GM12892 (cell line): ENCODE results near the gene SIX2.

ENCODE experiments used
- POLR2A ChIP-seq: IDR thresholded peaks from 2 replicates; pipeline ENCODE4 v1.6.1; 2011; ENCODE audit warnings: low read depth, low read length, control low read depth
- POLR2AphosphoS5 ChIP-seq: IDR thresholded peaks from 2 replicates; pipeline ENCODE4 v1.6.1; 2011; ENCODE audit warnings: low read depth, low read length, control low read depth

DNA sequence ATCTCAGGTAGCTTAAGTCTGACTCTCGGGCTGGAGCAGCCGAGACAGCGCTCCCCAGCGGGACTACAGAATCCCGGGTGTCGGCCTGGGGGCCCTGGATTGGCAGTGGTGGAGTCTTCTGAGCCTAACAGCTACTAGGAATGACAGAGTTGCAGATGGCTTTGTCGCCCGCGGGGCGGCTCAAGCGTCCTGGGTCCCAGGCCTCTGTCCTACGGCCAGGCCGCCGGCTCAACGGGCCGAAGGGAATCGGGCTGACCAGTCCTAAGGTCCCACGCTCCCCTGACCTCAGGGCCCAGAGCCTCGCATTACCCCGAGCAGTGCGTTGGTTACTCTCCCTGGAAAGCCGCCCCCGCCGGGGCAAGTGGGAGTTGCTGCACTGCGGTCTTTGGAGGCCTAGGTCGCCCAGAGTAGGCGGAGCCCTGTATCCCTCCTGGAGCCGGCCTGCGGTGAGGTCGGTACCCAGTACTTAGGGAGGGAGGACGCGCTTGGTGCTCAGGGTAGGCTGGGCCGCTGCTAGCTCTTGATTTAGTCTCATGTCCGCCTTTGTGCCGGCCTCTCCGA is 8.8 kb downstream of the SIX2 start:
- no peak for TF ChIP-seq POLR2A
- no peak for TF ChIP-seq POLR2AphosphoS5
